ENCODE results near the gene PSTPIP1. TPM values are rescaled to one million over a fixed set of nuclear protein-coding genes. Genes with fewer than 3 reads are reported as not detected.

Gene PSTPIP1
- total and polyA plus RNA-seq, 9 of the 15 experiments (the other 6 are each of a cell fraction or from before 2014, with no cell fraction given) = not detected

DNA sequence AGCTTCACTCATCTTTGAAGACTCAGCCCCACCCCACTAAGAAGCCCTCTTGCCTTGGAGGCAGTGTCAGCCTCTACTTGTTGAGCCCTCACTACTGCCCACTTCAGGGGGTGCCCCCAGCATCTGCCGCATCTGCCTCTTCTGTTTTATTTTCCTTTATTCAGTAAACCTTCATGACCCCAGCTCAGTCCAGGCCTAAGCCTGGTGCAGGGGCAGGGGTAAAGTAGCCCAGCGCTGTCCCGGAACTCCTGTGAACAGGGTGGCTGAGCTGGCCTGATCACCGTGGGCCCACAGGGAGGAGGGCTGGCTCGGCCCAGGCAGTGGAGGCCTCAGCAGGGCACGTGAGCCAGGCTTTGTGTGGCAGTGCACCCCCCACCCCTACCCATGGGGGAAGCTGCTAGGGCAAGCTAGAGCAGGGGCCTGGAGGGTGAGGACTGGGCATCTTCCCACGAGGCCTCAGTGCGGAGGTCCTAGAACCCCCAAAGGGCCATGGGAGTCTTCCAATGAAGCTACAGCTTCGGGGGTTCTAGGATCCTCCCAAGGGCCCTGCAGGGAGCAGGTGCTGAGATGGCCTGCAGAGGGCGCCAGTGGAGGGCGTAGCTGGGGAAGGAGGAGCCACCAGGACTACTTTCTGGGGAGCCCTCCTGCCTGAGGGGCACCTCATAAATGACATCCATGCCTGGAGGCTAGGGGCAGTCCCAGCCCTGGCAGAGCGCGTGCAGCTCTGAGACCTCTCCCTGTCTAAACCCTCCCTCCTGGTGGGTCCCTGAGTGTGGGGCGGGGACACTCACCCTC is 40.0 kb downstream of the PSTPIP1 start (continued):
- TF ChIP-seq MAZ (CRISPR knock-in tag; conservative IDR thresholded peaks at IDR 0.05 in 1 of 2, IDR thresholded peaks at IDR 0.05 in 1 of 2) (0 out of 4 replicates have a peak, but pooled peaks of 1 of the 2 experiments have one; percentile 26), SMC3 (conservative IDR thresholded peaks at IDR 0.05; ENCODE audit: insufficient read depth, low read depth, low read length) (0 out of 2 replicates have a peak, but pooled peaks have one; percentile 22), RAD21 (CRISPR knock-in tag; conservative IDR thresholded peaks at IDR 0.05 in 1 of 2, IDR thresholded peaks at IDR 0.05 in 1 of 2) (peak in 1 of 2 experiments; percentile 60; a peak in 2 of 4 replicates), ZC3H4 (CRISPR knock-in tag; IDR thresholded peaks at IDR 0.05; ENCODE audit: borderline replicate concordance) (no peak), MTA3 (IDR thresholded peaks at IDR 0.05; ENCODE audit: borderline replicate concordance) (0 out of 2 replicates have a peak, but pooled peaks have one; percentile 16), BHLHE40 (IDR thresholded peaks at IDR 0.05; ENCODE audit: low read length) (0 out of 2 replicates have a peak, but pooled peaks have one; percentile 12), ZNF77 (CRISPR knock-in tag; IDR thresholded peaks at IDR 0.05) (no peak), NR2F6 (CRISPR knock-in tag; IDR thresholded peaks at IDR 0.05) (no peak), ZBTB7A (IDR thresholded peaks at IDR 0.05; ENCODE audit: borderline replicate concordance, control insufficient read depth, low read depth, low read length) (0 out of 2 replicates have a peak, but pooled peaks have one; percentile 18), MCM7 (IDR thresholded peaks at IDR 0.05) (no peak)
- TF ChIP-seq, protein P1, sequence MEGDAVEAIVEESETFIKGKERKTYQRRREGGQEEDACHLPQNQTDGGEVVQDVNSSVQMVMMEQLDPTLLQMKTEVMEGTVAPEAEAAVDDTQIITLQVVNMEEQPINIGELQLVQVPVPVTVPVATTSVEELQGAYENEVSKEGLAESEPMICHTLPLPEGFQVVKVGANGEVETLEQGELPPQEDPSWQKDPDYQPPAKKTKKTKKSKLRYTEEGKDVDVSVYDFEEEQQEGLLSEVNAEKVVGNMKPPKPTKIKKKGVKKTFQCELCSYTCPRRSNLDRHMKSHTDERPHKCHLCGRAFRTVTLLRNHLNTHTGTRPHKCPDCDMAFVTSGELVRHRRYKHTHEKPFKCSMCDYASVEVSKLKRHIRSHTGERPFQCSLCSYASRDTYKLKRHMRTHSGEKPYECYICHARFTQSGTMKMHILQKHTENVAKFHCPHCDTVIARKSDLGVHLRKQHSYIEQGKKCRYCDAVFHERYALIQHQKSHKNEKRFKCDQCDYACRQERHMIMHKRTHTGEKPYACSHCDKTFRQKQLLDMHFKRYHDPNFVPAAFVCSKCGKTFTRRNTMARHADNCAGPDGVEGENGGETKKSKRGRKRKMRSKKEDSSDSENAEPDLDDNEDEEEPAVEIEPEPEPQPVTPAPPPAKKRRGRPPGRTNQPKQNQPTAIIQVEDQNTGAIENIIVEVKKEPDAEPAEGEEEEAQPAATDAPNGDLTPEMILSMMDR (IDR thresholded peaks at IDR 0.05 in 2 of 3, conservative IDR thresholded peaks at IDR 0.05 in 1 of 3; ENCODE audit: insufficient read depth in 2 of 3, low read depth in 1 of 3, low read length in 3 of 3) = peak; percentile 65 to 82 (median 68)
- TF ChIP-seq, protein P2, sequence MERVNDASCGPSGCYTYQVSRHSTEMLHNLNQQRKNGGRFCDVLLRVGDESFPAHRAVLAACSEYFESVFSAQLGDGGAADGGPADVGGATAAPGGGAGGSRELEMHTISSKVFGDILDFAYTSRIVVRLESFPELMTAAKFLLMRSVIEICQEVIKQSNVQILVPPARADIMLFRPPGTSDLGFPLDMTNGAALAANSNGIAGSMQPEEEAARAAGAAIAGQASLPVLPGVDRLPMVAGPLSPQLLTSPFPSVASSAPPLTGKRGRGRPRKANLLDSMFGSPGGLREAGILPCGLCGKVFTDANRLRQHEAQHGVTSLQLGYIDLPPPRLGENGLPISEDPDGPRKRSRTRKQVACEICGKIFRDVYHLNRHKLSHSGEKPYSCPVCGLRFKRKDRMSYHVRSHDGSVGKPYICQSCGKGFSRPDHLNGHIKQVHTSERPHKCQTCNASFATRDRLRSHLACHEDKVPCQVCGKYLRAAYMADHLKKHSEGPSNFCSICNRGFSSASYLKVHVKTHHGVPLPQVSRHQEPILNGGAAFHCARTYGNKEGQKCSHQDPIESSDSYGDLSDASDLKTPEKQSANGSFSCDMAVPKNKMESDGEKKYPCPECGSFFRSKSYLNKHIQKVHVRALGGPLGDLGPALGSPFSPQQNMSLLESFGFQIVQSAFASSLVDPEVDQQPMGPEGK (CRISPR knock-in tag; IDR thresholded peaks at IDR 0.05; ENCODE audit: borderline replicate concordance) = no peak
- TF ChIP-seq, protein P3, sequence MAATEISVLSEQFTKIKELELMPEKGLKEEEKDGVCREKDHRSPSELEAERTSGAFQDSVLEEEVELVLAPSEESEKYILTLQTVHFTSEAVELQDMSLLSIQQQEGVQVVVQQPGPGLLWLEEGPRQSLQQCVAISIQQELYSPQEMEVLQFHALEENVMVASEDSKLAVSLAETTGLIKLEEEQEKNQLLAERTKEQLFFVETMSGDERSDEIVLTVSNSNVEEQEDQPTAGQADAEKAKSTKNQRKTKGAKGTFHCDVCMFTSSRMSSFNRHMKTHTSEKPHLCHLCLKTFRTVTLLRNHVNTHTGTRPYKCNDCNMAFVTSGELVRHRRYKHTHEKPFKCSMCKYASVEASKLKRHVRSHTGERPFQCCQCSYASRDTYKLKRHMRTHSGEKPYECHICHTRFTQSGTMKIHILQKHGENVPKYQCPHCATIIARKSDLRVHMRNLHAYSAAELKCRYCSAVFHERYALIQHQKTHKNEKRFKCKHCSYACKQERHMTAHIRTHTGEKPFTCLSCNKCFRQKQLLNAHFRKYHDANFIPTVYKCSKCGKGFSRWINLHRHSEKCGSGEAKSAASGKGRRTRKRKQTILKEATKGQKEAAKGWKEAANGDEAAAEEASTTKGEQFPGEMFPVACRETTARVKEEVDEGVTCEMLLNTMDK (IDR thresholded peaks at IDR 0.05; ENCODE audit: borderline replicate concordance, insufficient read depth, low read depth, low read length, poor library complexity, severe bottlenecking) = peak; percentile 58

Data from K562 (cell line).